Endothelial cell of umbilical vein (primary cell): Measurements from ENCODE around the gene SRCAP. TPM values are rescaled to one million over a fixed set of nuclear protein-coding genes. Genes with fewer than 3 reads are reported as not detected.

Experiments
- BruUV-seq: library from RNA; stranded (reverse); fragments of 400-500 nt; replicated peaks from 2 replicates; lab custom pipeline; 2021; lab: Mats Ljungman, UMichigan
- CTCF ChIA-PET: fragments of 300-600, 350-600 bp; sonication (Branson Sonifier 250); formaldehyde crosslinking; loops from one replicate; lab custom pipeline; 2021; ENCODE audit warnings: antibody characterized with exemption, inconsistent platforms; lab: Charles Lee
- POLR2A ChIA-PET: fragments of 300-600, 350-600 bp; sonication (Branson Sonifier 250); formaldehyde crosslinking; loops from one replicate; lab custom pipeline; 2021; ENCODE audit warnings: antibody characterized with exemption, inconsistent platforms; lab: Charles Lee
- DNase-seq: peaks from one replicate; pipeline ENCODE4 v3.0.0-alpha.2; 2011; ENCODE audit warnings: low read depth, low spot score
- FAIRE-seq: peaks from 2 replicates; lab custom pipeline; 2011; peaks lifted over from hg19 to GRCh38; lab: Jason Lieb, UNC
- H2AFZ ChIP-seq: 2 replicates; pipeline ENCODE4 v1.6.0; 2012; ENCODE audit warnings: low read depth, low read length, control low read depth, inconsistent platforms
- H3K27ac ChIP-seq: 2 replicates; pipeline ENCODE4 v1.5.1; 2011; ENCODE audit warnings: low read depth, mild to moderate bottlenecking, control low read depth, low read length, moderate library complexity; ENCODE audit not compliant: insufficient read depth
- H3K27me3 ChIP-seq, 2 experiments: 2 replicates each; pipeline versions ENCODE4 v1.6.0 to v1.6.1; 2011; ENCODE audit warnings: low read length in 2 of 2, mixed read lengths in 1 of 2; ENCODE audit not compliant: control insufficient read depth in 2 of 2, insufficient read depth in 2 of 2
- H3K36me3 ChIP-seq, 2 experiments: 2 replicates in 1 of 2; 3 replicates in 1 of 2; pipeline ENCODE4 v1.5.1; 2011; ENCODE audit warnings: low read length in 2 of 2, mild to moderate bottlenecking in 1 of 2, moderate library complexity in 1 of 2; ENCODE audit not compliant: control insufficient read depth in 2 of 2, insufficient read depth in 2 of 2; ENCODE audit errors: extremely low read depth in 1 of 2
- H3K4me1 ChIP-seq: 3 replicates; pipeline ENCODE4 v1.5.1; 2011; ENCODE audit warnings: mild to moderate bottlenecking, low read length; ENCODE audit not compliant: control insufficient read depth, insufficient read depth; ENCODE audit errors: extremely low read depth
- H3K4me2 ChIP-seq: 2 replicates; pipeline ENCODE4 v1.6.1; 2011; ENCODE audit warnings: low read length, control low read depth, mixed read lengths; ENCODE audit not compliant: insufficient read depth
- H3K4me3 ChIP-seq, 3 experiments: fragments of 200-600 bp in 1 of 3; sonication (generic), shearing (Covaris generic) in 1 of 3; replicated peaks in 1 of 3; 2 replicates each; pipeline ENCODE4 v1.5.1; 2011 to 2016; ENCODE audit warnings: control low read depth in 3 of 3, low read length in 3 of 3, mild to moderate bottlenecking in 2 of 3, inconsistent platforms in 1 of 3, low read depth in 1 of 3, moderate library complexity in 1 of 3; ENCODE audit not compliant: insufficient read depth in 1 of 3
- H3K79me2 ChIP-seq: 2 replicates; pipeline ENCODE4 v1.6.0; 2012; ENCODE audit warnings: low read length, inconsistent platforms; ENCODE audit not compliant: control insufficient read depth, insufficient read depth
- H3K9ac ChIP-seq: replicated peaks from 2 replicates; pipeline ENCODE3; 2011; ENCODE audit warnings: low read length, control low read depth; ENCODE audit not compliant: insufficient read depth; ENCODE audit errors: extremely low read depth
- H3K9me1 ChIP-seq: replicated peaks from 3 replicates; pipeline ENCODE4 v1.6.0; 2011; ENCODE audit warnings: mild to moderate bottlenecking, low read length; ENCODE audit not compliant: control insufficient read depth, insufficient read depth; ENCODE audit errors: extremely low read depth
- H3K9me3 ChIP-seq: replicated peaks from 2 replicates; pipeline ENCODE4 v1.5.1; 2012; ENCODE audit warnings: low read length, inconsistent platforms; ENCODE audit not compliant: control insufficient read depth, insufficient read depth
- H4K20me1 ChIP-seq: replicated peaks from 2 replicates; pipeline ENCODE3; 2011; ENCODE audit warnings: mild to moderate bottlenecking, low read length; ENCODE audit not compliant: control insufficient read depth, insufficient read depth; ENCODE audit errors: extremely low read depth
- EZH2 ChIP-seq: IDR thresholded peaks from 2 replicates; pipeline ENCODE4 v1.6.1; 2012; ENCODE audit warnings: borderline replicate concordance, low read depth, mild to moderate bottlenecking, moderate library complexity, low read length, inconsistent platforms; ENCODE audit not compliant: severe bottlenecking
- FOS ChIP-seq: IDR thresholded peaks from 2 replicates; pipeline ENCODE4 v1.6.1; 2011; ENCODE audit warnings: mild to moderate bottlenecking, low read length, moderate library complexity, borderline replicate concordance; ENCODE audit not compliant: insufficient read depth
- GATA2 ChIP-seq: IDR thresholded peaks from 2 replicates; pipeline ENCODE4 v1.7.0; 2011; ENCODE audit warnings: low read depth, mild to moderate bottlenecking, moderate library complexity, mixed read lengths, low read length; ENCODE audit not compliant: insufficient read length, insufficient read depth
- JUN ChIP-seq: IDR thresholded peaks from 2 replicates; pipeline ENCODE4 v1.6.1; 2011; ENCODE audit warnings: borderline replicate concordance, low read depth; ENCODE audit not compliant: insufficient read length, insufficient read depth
- MYC ChIP-seq: IDR thresholded peaks from one replicate; pipeline ENCODE4 v1.6.1; 2011; ENCODE audit warnings: mild to moderate bottlenecking, low read depth, low read length
- POLR2A ChIP-seq: IDR thresholded peaks from 2 replicates; pipeline ENCODE4 v1.6.1; 2012; ENCODE audit warnings: low read depth, mild to moderate bottlenecking, control low read depth, low read length
- POLR2AphosphoS5 ChIP-seq: IDR thresholded peaks from 2 replicates; pipeline ENCODE4 v1.6.1; 2012; ENCODE audit warnings: low read depth, mild to moderate bottlenecking, control low read depth, low read length, moderate library complexity; ENCODE audit not compliant: insufficient read depth
- dilution Hi-C: fragments of 300-500 bp; cut with MboI; formaldehyde crosslinking; loops from one replicate; pipeline ENCODE4 v1.15.0; 2019; ENCODE audit warnings: low sequenced_read_pairs; ENCODE audit not compliant: extremely low pct_ligation_motif_present
- intact Hi-C: fragments of 100-400 bp; cut with micrococcal nuclease; formaldehyde crosslinking; loops from one replicate; pipeline ENCODE4 v1.10.0; 2022
- polyA plus RNA-seq, 4 experiments: library from polyadenylated mRNA; depleted of rRNA in 3 of 4; stranded (reverse) in 3 of 4; unstranded in 1 of 4; fragments of >200 nt; gene quantifications; 2 replicates each; pipeline versions ENCODE4 v1.2.1 to v1.2.3, GENCODE V29; 2011 to 2012; ENCODE audit warnings: missing spikeins in 1 of 4
- total RNA-seq: library from RNA; stranded (reverse); gene quantifications from 2 replicates; pipeline ENCODE4 v1.2.3, GENCODE V29; 2021
- TF ChIP-seq, protein P1 (sequence below): IDR thresholded peaks from 2 replicates; pipeline ENCODE4 v1.6.1; 2011; ENCODE audit not compliant: insufficient read depth, insufficient read length
- TF ChIP-seq, protein P2 (sequence below), 2 donors: IDR thresholded peaks; 1 replicate in 1 of 2; 2 replicates in 1 of 2; pipeline ENCODE4 v1.5.1; 2011; ENCODE audit warnings: low read length in 2 of 2, mild to moderate bottlenecking in 2 of 2, moderate library complexity in 2 of 2, control low read depth in 1 of 2, inconsistent platforms in 1 of 2, low read depth in 1 of 2; ENCODE audit not compliant: insufficient read depth in 1 of 2; ENCODE audit errors: extremely low read depth in 1 of 2

The SRCAP gene
- total and polyA plus RNA-seq, 2 donors (not counting 3 experiments of a cell fraction or from before 2014, with no cell fraction given) = 11.0 to 77.7 TPM

DNA sequence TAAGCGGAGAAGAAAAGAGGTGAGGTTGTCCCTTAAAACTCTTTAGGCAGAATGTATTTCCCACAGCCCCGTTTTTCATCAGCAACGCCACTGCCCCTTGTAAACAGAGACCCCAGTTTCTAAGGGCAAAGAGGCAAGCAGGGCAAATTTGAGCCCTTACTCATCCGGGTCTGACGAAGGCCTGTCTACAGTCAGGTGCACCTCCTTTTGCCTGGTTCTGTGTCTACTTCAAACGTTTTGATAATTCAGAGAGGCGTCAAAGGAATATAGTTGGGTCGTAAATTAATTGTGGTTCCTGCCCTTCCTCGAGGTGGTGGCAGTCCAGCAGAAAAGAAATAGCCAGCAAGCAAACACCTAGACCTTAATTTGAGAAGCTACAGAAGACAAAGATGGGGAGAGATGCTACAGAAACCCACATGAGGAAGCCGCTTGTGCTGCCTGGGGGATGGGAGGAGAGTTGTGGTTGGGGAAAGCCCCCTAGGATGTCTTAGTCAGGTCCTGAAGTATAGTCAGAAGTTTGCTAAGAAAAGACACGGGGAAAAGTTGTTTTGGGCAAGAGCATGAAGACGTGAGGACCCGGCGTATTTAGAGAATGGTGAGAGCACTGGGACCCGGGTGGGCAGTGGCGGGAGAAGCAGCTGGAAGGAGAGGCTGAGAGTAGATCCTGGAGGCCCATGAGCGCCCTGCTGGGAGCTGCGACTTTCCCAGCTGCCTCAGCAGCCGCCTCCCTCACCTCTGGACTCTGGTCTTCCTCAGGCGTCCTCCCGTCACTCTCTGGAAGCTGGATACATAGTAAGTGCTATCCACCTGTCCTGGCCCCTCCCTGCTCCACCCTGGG, 38.3 kb upstream of the SRCAP start:
- TF ChIP-seq, protein P1, sequence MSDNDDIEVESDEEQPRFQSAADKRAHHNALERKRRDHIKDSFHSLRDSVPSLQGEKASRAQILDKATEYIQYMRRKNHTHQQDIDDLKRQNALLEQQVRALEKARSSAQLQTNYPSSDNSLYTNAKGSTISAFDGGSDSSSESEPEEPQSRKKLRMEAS = no peak
- TF ChIP-seq GATA2 (no peak), POLR2A (no peak), EZH2 (no peak), JUN (no peak), FOS (no peak), MYC (no peak), POLR2AphosphoS5 (no peak)
- TF ChIP-seq, protein P2, sequence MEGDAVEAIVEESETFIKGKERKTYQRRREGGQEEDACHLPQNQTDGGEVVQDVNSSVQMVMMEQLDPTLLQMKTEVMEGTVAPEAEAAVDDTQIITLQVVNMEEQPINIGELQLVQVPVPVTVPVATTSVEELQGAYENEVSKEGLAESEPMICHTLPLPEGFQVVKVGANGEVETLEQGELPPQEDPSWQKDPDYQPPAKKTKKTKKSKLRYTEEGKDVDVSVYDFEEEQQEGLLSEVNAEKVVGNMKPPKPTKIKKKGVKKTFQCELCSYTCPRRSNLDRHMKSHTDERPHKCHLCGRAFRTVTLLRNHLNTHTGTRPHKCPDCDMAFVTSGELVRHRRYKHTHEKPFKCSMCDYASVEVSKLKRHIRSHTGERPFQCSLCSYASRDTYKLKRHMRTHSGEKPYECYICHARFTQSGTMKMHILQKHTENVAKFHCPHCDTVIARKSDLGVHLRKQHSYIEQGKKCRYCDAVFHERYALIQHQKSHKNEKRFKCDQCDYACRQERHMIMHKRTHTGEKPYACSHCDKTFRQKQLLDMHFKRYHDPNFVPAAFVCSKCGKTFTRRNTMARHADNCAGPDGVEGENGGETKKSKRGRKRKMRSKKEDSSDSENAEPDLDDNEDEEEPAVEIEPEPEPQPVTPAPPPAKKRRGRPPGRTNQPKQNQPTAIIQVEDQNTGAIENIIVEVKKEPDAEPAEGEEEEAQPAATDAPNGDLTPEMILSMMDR (IDR thresholded peaks at IDR 0.05; ENCODE audit: extremely low read depth in 1 of 2, insufficient read depth in 1 of 2, low read depth in 1 of 2, low read length in 2 of 2) = no peak
- no peaks in the 10 kb centered on the region for H3K9me3 ChIP-seq
- no peak overlapping the region for H2AFZ ChIP-seq
- peak overlapping the region; percentile 82 for H3K4me2 ChIP-seq
- intact Hi-C loops (no loop called here), dilution Hi-C loops (no loop called here)
- peaks cover 17 to 44% of the 10 kb centered on the region in 2 experiments for H3K36me3 ChIP-seq
- H3K27ac ChIP-seq = peak overlapping the region; percentile 96
- no peaks in the 10 kb centered on the region for H3K27me3 ChIP-seq
- H3K79me2 ChIP-seq = peaks cover 43% of the 10 kb centered on the region
- POLR2A ChIA-PET = interaction anchor here (0.5 kb wide), 1 partner anchor 12 kb away, joined by 6 read pairs; no protein-coding TSS in a partner anchor
- no TSS peak for BruUV-seq
- CTCF ChIA-PET = interaction anchor here (0.9 to 2.5 kb wide), 5 partner anchors 10 to 36 kb away, joined by 3 to 26 read pairs (median 5); partner anchors contain the start of gene PRR14
- H3K9ac ChIP-seq = peak overlapping the region; percentile 98
- H3K4me1 ChIP-seq = peaks cover 21% of the 10 kb centered on the region
- FAIRE-seq (no peak), DNase-seq (peak; percentile 29)
- no peaks in the 10 kb centered on the region for H3K9me1 ChIP-seq
- no peaks in the 10 kb centered on the region for H4K20me1 ChIP-seq
- H3K4me3 ChIP-seq = peak overlapping the region; percentile 59 to 90 (median 65)
